CD4-positive, alpha-beta T cell treated with Interleukin-12 subunit alpha and Interleukin-12 subunit beta, for 1 hour (primary cell): ENCODE measurements around the gene CCDC149.

Experiments
- DNase-seq: peaks from one replicate; pipeline ENCODE4 v3.0.0-alpha.2; 2020

Gene CCDC149

DNA sequence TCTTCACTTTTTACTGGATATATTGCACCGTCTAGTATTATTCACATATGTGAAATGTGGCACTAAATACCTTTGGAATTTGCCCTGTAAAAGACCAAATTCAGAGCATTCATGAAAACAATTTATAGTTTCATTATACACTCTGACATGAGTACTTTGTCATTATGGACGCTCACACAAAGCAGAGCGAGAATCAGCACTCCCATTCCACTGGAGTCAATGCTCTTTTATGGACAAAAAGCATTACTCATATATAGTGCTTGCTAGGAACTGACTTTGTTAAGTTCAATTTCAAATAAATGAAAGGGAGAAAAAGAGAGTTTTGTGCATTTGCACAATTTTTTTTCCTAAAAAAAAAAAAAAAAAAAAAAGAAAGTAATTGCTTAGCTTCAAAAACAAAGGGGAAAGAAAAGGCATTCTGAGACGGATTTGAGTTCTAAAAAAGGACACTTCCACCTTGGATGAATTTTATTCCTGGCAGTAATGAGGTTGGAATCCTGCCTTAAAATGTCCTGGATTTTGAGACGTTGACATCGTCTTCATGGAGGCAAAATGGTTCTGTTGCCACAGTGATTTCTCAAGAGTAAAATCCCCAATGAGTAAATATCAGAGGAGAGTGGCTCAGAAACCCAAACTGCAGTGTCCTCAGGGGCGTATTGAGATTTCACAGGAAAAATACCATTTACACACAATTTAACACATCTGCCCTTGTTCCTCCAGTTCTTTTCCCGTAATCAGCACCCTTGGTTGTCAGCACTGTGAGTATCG lies 34.8 kb downstream of the CCDC149 start:
- no peak for DNase-seq

DNA sequence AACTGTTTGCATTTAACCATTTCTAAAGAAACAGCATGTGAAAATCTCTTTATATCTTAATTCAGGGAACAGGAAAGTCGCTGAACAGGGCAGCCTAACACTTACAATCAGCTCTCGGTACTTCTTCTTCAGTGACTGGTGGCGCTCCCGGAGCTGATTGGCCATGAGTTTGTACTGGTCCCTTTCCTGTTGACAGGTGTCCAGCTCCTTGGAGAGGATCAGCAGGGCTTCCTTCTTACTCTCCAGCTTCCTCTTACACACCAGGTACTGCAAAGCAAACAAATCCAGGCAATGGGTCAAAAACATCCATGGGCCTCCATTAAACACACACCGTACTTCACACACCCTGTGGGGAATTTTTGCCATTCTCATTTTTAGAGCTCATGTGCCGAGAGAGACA lies 36.4 kb downstream of the CCDC149 start:
- no peak for DNase-seq

DNA sequence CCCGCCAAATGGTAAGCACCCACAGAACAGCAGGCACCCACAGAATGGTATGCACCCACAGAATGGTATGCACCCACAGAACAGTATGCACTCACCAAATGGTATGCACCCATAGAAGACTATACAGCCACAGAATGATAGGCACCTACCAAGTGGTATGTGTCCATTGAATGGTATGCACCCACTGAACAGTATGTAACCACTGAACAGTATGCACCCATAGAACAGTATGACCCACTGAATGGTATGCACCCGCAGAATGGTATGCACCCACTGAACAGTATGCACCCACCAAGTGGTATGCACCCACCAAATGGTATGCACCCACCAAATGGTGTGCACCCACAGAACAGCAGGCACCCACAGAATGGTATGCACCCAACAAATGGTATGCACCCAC lies 40.1 kb downstream of the CCDC149 start:
- DNase-seq: no peak

- no peak for DNase-seq
These were observed 41.6 kb downstream of the CCDC149 start for GRCh38 chr4:24871210-24871609.

- DNase-seq: no peak
These were observed 45.0 kb downstream of the CCDC149 start for GRCh38 chr4:24867766-24868296.

GRCh38 chr4:24867251-24867650 lies 45.6 kb downstream of the CCDC149 start:
- DNase-seq: no peak

DNA sequence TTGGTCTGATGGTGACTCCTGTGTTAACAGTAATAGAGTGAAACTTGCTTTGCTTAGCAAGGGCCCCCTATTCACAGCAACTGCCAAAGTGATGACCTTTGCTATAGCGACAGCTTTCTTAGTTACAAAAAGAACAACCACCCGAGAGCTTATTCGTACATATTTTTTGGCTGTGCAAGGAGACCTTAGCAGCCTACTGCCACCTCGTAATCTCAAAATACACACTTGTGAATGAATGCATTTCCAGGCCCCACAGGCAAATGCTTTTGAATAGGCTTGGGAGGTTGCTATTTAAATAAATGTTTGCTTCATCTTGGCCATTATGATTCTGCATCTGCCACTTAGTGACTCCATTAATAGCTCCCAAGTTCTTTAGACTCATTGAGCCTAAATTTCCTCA lies 47.4 kb downstream of the CCDC149 start:
- no peak for DNase-seq

- DNase-seq: no peak
These were observed 49.0 kb downstream of the CCDC149 start for GRCh38 chr4:24863799-24864198.

- DNase-seq: no peak
These were observed 50.6 kb downstream of the CCDC149 start for GRCh38 chr4:24862073-24862751.

DNA sequence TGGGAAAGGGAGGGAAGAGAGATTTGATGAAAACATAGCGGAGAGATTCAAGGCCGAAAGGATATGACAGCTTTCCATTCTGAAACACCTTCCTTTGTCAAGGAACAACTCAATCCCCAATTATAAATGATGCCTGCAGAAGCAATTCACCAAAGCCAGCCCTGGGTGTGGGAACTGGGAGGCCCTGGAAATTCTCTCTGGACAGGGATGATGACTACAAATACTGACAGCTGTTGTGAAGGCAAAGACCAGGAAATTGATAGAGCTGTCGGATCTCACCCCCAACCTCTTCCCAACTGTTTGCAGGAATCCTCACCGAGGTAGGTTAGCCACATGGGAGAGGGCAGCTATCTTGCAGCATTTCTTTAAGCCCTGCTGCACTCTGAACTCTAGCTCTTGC lies 54.3 kb downstream of the CCDC149 start:
- no peak for DNase-seq

GRCh38 chr4:24858026-24858425 lies 54.8 kb downstream of the CCDC149 start:
- no peak for DNase-seq

GRCh38 chr4:24856586-24856985 lies 56.3 kb downstream of the CCDC149 start:
- no peak for DNase-seq

GRCh38 chr4:24855741-24856140 lies 57.1 kb downstream of the CCDC149 start:
- DNase-seq: no peak

DNA sequence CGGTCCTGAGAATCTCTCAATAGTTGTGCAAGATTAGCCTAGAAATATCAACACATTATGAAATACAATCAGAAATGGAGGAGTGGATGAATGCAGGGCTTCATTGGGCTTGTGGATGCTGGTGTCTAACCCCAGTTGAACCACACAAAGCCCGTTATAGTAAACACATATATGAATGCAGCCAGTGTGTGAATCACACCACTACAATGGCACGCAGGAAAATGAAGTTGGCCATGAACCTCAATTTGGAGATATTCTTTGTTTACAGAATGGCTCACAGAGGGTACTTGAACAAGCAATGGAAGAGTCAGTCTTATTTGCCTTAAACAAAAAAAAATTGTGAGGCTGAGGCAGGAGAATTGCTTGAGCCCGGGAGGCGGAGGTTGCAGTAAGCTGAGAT lies 59.7 kb downstream of the CCDC149 start:
- DNase-seq: no peak

DNA sequence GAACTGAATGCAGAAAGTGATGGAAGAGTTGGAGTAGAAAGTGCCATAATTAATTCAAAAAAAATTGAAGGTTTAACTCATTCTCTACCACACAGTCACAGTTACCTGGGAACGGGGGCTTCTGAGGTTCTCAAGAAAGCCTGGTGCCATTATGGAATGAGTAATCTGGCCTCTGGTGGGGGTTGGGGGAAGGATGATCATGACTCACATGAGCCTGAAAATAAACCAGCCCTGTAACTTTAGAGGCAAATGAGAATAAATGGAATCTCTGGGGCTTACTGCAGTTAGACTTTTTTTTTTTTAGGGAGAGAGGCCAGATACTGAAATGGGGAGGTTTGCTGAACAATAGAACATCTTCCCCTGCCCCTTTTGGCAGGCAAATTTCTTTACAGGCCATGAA lies 62.2 kb downstream of the CCDC149 start:
- DNase-seq: no peak

DNA sequence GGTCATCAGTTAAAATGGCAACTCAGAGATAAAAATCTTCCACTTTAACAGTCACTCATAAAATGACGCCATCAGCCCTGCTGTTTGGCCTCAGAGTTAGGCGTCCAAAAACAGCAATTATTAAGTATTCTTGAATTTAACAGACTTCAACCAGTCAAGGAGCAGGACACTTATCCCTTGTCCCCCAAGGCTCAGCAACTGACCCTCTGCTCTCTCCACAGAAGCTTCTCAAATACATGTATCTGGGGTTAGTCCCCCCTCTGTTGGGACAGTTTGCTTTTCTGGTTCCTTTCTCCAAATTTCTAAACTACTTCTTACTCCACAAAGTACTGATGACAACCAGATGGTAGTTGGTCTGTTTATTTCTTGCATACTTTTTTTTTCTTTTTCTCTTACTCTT lies 63.1 kb downstream of the CCDC149 start:
- DNase-seq: no peak

DNA sequence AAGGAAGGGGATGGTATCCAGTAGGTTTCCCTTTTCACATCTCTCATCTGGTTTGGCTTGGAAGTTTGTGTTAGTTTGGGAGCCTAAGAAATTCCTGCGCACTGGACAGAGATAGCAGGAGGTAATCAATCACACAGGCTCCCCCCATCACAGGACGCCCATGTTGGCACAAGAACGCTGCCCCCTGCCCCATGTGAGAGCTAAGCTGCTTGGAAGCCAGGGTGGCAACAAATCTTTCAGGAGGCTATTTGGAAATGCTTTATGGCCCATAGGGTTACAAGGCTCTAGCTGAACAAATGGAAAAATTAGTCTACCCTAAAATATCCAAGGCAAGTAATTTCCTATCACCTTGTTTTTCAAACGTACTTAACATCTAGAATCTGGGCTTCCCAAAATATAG lies 63.5 kb downstream of the CCDC149 start:
- DNase-seq: no peak

GRCh38 chr4:24846716-24847115 lies 66.1 kb downstream of the CCDC149 start:
- DNase-seq: no peak

GRCh38 chr4:24845902-24846301 lies 66.9 kb downstream of the CCDC149 start:
- DNase-seq: no peak

GRCh38 chr4:24845132-24845531 lies 67.7 kb downstream of the CCDC149 start:
- DNase-seq: no peak

DNA sequence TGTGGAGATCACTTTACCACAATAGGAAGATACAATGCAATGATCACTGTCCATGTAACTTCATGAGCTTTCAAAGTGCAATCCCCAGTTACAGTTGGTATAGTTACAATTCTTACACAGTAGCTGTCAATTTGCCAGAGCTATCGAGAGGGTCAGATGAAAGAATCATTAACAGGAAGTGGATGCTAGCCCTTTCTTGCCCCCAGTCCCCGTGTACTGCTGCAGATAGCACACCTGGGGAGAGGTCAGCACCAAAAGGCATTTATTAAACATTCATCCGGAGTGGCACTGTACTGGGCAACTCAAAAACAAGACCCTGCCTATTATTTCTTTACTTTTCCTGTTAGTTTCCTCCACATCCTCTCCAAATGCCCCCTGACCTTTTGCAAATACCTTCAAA lies 69.7 kb downstream of the CCDC149 start:
- DNase-seq: no peak

GRCh38 chr4:24842356-24842755 lies 70.5 kb downstream of the CCDC149 start:
- no peak for DNase-seq

GRCh38 chr4:24840826-24841543 lies 71.9 kb downstream of the CCDC149 start:
- DNase-seq: no peak

DNA sequence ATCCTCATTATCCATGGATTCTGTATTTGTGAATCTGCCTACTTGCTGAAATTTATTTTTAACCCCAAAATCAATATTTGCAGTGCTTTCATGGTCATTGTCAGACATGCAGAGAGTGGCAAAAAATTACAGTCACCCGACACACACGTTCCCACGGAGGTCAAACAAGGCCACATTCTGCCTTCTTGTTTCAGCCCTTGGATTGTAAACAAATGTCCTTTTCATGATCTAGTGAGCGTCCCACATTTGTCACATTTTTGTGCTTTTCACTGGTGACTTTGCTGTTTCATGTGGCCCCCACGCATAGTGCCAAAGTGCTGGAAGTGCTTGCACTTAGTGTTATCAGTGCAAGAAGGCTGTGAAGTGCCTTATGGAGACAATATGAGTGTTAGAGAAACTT lies 72.5 kb downstream of the CCDC149 start:
- DNase-seq: no peak
